OCI-M1 (cell line): ENCODE results near the gene ASB2.

Source experiments
- DNase-seq: peaks from one replicate; lab custom pipeline; 2025; lab: John Stamatoyannopoulos, UW

Gene ASB2

DNA sequence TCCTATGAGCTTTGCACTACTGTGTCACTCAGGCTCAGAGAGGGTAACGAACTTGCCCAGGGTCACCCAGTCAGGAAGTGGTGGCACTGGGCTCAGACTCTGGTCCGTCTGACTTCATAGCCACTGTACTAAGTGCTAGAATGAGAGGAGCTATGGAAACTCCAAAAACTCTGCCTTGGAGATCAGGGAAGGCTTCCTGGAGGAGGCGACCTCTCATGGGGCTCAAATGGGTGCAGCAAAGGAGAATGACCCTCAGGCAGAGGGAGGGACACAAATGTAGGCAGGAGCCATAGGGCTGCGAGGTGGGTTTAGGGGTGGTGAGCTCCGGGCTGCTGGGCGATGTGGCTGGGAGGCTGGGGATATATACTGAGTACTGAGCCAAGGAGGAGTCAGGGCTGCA is 23.9 kb upstream of the ASB2 start:
- DNase-seq: no peak

DNA sequence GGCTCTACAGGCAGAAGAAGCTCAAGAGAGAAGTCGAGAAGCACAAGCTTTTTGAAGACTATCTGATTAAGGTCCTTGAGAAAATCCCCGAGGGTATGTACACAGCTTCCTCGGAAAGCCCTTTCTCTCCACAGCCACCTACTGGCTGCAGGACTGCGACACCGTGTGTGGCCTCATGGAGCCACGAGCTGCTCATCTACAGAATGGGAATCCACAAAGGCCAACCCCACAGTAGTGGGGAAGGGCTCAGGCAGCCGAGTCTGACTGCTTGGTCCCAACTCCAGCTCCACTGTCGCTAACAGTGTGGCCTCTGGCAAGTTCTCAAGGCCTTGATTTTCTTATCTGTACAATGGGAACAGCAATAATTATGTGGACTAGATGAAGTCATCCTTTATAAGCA is 23.2 kb upstream of the ASB2 start:
- peak; percentile 2 for DNase-seq

DNA sequence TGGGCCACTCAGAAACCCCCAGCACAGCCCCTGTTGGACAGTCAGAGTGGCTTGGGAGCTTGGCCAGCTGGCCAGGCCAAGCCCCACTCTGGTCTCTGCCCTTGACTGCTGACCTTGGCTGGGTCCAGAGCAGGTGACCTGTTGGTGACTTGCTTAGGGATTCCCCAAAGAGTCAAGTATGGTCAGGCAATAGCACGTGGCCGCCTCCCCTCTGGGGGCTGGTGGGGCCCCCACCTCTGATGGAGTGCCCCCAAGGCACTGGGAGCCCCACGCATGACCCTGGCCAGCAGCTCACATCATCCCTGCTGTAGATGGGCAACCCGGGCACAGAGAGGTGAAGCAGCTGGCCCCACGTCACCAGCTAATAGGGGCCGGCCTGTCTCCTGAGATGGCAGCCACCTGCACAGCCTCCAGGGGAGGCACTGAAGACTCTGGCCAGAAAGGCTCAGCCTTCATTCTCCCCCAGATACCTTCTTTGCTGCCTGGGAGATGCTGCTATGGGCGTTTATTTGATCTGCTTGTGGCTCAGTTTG is 22.6 kb upstream of the ASB2 start:
- DNase-seq: no peak

DNA sequence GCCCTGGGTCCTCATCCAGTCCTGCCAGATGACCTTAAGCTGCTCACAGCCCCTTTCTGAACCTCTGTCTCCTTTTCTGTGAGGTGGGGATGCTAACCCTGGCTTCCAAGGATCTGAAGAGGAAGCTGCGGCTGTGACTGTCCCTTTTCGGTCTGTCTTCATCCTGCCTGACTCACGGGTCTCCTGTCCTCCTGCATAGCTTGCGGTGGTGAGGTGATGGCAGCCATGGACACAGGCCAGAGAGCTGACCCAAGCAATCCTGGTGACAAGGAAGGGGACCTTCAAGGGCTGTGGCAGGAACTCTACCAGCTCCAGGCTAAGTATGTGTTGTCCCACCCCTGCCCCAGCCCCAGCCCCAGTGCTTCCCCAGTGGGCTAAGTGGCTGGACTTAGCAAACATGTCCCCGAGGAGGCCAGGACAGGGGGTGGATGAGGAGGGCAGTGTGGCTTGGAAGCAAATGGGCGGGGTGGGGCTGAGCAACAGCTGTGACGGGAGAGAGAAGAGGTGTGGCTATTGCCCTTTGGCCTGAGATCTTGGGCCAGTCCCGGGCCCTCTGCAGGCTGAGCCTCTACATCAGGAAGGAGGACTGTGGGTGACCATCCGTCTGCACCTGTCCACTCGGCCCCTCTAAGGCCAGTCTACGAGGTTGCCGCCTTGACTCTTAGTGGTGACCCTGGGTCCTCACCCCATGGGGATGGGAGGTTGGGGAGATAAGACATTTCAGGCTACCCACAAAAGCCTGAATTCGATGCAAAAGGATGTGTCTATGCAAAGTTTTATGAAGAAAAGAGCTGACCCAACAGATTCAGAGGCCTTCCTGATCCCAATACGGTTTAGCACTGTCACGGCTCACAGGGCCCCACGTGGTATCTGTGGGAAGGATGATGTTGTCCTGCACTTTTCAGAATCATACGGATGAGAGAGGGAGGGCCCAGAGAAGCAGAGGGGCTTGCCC is 21.8 kb upstream of the ASB2 start:
- DNase-seq: no peak

DNA sequence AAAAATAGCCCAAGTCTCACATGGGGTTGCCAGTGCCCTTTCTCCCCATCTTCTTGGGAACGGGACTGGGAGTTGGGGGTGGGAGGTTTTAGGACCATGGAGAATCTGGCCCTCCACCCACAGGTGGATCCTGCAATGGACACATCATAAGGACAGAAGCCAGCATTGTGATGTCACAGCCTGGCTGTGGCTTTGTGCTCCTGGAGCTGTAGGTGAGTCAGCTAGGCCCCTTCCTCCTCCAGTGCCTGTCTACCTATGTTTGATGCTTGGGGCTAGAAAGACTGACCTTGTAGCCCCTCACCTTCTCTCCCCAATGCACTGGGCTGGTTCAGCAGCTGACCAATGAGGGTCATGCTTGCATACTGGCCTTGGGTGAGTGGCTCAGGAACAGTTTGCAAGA is 20.7 kb upstream of the ASB2 start, which contains the start of gene CCDC197:
TSS of gene CCDC197 (plus strand) at position 220 of the 400 bp plus-strand sequence. CDS start 831 bp downstream, outside the sequence.
- DNase-seq: no peak

DNA sequence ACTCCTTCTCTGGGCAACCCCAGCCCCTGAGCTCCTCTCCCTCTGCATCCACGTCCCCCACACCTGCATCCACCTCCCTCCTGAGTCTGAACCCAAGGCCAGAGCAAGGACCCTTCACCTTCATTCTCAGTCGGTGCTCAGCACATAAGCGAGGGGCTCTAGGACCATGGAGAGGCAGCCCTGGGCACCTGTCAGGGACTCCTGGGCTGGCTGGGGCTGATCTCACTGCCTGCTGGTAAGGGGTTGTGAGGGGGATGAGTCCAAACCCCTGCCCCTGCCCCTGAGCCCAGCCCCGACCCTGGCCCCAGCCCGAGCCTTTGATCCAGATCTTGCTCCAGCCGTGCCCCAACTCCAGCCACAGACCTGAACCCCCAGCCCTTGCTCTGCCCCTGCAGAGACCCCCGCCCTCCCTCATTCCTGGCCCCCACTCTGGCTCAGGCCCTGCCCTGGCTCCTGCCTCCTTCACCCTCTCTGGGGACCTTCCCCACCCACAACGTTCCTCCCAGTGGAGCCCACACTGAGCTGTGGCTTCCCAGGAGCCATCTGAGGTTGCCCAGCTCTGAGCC is 19.8 kb upstream of the ASB2 start:
- no peak for DNase-seq

DNA sequence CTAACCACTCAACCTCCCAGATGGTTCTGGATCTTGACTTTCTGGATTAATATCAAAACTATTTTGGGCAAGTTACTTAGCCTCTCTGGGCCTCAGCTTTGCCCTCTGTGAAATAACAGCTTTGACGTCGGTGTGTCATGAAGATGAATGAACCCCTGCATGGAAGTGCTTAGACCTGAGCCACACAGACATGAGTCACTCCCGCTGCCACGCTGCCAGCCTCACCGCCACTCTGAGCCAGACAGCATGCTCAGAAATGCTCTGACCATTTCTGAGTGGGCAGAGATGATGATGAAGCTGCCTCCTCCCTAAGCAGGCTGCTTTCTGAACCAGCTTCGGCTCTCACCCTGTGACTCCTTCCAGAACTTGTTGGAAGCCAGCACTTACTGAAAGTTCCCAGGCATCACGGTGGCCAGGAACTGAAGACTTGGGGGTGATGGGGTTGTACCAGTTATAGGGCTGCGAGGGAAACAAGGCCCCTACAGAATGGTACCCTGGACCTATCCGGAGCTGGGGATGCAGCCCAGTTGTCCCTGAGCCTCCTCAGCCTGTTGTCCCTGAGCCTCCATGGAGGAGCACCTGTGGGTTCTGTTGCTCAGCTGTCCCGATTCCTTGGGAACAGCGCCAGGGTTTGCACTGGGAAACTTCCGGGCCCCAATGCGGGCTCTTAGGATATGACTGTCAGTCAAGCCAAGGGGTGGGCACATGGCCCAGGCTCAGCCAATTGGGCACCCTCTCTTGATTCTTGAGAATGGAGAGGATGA is 18.7 kb upstream of the ASB2 start:
- no peak for DNase-seq

DNA sequence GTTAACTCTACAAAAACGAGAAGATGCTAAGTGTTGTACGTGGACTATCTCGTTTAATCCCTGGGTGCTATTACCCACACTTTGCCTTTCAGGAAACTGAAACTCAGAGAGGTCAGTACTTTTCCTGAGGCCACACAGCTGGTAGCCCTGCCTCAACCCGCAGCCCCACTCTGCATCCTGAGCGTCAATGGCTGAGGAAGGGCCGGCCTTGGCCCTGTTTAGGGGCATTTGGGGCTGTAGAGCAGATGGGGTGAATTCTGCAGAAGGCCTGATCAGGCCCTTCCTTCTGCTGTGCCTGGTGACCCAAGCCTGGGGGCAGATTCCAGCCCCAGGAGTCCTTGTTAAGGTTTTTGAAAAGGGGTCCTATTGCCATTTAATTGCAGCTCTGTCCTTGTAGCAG is 17.0 kb upstream of the ASB2 start:
- no peak for DNase-seq

DNA sequence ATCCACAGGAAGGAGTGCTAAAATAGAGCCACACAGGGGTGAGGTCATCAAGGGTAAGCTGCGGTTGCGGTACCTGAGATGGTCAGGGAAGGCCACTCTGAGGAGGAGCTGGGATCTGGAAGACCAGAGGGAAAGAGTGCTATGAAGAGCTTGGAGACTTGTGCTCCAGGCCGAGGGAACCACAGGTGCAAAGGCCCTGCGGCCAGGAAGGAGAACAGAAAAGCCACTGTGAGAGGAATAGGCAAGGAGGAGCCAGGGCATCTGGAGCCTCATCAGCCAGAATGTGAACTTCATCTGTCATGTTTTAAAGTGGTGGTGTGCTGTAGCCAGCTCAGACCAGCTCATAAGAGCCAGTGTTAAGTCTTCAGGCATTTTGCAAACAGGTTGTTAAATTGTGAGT is 15.3 kb upstream of the ASB2 start:
- DNase-seq: no peak

DNA sequence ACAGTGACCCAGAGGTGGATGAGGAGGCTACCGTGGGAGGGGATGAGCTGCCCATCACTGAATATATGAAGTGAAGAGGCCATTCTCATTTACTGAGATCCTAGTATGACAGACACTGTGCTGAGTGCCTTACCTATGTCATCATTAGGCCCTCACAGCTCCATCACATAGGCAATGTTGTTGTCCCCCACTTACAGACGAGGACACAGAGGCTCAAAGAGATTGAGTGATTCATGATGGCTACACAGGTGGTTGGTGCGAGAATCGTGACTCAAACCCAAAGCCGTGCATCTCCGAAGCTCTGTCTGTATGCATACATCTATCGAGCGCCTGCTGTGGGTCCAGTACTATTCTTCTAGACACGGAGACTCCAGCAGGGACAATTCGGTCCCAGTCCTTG is 14.8 kb upstream of the ASB2 start:
- DNase-seq: no peak

DNA sequence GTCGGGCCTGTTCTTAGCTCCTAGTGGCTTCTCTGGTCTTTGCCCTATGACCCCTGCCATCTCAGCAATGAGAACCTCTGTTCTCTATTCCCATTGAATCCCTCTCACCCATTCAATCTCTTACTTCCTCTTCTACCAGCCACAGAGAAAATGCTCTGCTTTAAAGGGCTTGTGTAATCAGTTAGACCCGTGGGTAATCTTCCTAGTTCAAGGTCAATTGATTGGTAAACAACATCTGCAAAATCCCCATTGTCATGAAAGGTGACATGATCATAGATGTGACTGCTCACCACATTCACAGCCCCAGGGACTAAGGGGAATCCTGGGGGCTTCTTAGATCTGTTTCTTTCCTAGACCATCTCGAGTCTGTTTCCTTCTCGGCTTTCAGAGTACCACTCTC is 13.6 kb upstream of the ASB2 start:
- DNase-seq: peak; percentile 5

DNA sequence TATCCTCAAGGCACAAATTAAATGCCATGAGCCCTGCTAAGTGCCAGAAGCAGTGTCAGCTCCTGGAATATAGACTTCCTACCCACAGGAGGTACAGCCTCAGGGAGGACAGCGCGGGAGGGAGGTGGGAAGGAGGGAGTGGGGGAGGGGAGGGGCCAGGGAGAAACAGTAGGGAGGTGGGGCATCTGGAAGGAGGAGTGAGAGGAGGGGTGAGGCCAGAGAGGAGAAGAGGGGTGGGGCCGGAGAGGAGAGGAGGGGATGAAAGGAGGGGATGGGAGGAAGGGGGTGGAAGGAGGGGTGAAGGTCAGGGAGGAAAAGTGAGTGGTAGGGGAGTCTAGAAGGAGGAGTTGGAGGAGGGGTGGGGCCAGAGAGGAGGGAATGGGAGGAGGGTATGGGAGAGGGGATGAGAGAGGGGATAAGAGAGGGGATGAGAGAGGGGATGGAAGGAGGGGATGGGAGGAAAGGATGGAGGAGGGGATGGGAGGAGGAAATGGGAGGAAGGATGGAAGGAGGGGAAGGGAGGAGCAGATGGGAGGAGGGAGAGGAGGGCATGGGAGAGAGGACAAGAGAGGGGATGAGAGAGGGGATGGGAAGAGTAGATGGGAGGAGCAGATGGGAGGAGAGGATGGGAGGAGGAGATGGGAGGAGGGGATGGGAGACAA is 11.6 kb upstream of the ASB2 start:
- no peak for DNase-seq

DNA sequence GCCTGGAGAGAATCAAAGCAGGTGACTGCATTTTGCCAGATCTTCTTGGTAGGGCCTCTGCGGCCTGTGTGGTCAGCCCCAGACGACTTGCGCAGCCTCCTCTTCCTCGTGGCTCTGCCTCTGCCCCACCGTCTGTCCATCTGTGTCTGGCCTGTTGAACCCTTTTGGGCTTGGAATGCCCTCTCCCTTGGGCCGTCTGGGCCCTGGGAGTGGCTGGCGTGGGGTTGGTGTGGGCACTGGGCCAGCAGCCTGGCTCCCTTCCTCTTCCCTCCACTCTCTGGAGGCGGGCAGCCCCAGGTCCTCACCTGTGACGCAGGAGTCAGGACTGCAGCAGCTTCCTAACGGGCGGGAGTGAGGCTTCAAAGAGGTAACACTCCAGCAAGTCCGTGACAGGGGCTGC is 11.0 kb upstream of the ASB2 start:
- DNase-seq: no peak

DNA sequence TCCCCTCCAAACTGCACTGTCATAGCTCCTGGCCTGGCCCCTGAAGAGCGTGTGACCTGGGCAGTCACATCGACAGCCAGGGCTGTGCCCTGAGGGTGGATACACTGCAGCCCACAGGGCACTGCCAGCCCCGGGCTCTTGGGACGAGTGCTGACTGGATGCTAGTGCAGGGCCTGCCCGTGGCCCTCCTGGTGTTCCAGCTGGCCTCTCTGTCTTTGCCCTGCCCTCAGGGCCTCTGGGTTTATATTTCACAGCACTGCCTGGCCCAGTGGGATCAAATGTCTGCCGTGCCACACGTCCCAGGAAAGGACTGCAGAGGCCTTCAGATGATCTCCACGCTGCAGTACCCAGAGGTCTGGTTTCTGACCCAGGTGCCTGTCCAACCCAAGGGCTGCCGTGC is 10.6 kb upstream of the ASB2 start:
- DNase-seq: no peak

DNA sequence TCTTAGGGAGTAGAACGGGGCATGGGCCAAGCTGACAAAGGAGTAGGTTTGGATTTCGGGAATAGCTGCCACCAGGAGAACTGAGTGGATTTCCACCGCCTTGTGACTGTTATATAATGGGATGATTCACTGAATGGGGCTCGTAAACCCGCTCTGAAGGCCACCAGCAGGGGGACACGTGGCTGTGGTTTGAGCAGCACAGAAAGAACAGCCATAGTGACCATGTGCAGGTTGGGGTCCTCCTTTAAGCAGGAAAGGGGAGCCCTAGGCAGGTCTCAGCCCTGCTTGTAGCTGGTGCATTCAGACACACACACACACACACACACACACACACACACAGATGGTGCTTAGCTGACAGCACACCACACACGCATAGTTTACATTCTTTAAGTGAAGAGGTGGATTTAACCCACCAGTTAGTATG is 8.6 kb upstream of the ASB2 start:
- DNase-seq: peak; percentile 15

DNA sequence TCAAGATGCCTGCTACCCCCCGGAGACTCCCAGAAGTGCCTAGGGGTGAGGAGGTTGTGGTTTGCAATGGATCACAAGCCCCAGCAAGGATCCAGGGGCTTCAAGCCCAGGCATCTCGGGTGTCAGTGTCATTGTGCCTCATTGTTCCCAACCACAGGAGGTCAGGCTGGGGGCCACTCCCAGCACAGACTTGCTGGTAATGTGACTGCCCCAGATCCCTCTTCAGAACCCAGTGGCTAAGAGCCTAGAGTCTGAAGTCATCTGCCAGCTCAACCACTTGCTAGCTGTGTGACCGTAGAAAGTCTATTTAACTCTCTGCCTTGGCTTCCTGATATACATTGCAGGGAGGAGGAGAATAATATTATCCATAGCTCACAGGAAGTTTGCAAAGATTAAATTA is 7.7 kb upstream of the ASB2 start:
- DNase-seq: no peak

DNA sequence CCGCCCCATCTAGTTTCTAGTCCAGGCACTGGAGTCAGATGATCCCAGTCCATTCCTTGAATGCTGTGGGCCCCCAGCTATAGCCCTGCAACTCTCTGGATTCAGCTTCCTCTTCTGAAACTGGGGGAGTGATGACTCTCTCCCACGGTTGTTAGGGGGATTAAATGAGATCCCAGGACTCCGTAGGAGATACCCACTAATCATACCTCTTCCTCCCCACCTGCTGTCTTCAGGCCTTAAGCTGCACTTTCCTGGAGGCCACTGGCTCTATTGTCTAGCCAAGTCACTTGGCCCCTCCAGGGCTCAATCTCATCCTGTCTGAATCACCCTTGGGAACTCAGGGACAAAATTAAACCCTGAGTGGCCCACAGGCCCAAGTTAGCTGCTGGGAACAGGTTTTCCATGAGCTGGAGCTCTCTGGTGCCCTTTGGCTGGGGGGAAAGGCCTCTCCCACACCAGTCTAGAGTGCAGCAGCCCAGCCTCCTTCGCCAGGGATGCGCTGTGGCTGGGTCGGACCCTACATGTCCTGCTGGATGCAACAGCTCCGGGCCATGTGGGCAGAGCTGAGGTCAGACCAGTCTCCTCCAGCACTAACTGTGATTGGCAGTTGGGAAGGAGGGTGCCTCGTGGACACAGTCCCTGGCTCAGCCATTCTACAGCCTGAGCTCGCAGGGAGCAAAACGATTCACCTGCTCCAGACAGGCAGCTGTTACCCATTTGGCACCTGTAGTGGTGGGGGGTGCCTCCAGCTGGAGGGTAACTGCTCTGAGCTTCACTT is 6.0 kb upstream of the ASB2 start:
- DNase-seq: no peak

DNA sequence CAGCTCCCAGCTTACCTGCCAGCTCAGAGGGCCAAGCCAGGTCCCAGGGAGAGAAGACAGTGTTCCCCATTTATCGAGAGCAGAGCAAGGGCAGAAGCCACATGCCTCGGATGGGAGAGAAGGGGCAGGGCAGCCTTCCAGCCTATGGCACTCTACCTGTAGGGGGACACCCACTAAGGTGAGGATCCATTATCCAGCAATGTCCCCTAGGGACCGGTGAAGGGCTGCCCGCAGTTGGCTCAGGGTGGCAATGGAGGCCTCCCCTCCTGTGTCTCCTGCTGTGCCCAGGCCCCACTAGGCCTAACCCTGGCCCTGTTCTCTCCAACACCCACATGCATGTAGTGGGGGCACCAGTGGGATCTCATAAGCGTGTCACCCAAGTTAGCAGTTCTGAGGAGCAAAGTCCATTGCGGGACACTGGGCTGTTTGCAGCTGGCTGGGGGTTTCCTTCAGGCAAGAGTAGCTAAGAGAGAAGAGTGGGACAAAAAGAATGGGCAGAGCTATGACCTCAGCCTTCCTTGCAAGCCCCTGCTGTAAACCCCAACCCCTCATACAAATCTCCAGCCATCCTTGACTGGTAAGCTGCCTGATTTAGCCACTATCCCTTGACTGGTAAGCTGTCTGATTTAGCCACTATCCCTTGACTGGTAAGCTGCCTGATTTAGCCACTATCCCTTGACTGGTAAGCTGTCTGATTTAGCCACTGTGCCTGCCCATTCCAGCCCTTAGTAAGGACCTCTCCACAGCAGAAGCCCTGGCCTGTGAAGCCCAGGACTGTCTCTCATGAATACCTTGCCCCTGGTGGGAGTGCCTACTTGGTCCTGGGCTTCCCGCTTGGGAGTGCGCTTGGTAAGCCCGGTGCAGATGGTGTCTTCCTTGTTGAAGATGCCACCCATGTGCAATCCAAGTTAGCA is 5.2 kb upstream of the ASB2 start:
- no peak for DNase-seq

DNA sequence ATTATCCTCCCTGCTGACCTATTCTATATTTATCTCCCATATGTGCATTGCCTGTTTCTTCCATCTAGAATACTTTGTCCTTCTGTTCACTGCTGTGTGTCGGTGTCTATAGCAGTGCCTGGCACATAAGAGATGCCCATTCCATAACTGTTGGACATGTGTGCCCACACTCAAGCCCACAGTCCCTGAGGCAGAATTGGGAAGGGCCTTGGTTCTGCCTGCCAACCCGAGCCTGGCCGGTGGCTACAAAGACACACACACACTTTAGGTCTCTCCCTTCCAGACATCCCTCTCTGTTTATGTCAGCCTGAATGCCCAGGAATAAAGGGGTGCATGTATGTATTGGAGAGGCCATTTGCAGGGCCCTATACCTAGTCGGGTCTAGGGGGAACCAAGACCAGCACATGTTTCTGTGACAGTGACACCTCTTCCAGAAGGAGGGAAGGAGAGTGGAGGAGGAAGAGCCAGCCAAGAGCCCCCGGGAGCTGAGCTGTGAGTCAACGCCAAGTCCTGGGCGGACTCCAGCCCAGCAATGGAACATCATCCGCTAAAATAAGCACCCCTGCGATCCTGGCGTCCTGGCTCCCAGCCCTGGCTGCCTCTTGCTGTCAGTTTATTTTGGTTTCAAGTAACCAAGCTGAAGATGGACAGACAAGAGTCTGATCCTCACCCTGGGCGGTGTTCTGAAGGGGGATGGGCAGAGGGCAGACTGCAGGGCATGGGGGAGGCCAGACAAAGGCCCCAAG is 4.3 kb upstream of the ASB2 start:
- no peak for DNase-seq
